A549 (cell line): ENCODE data around the gene SENP8. TPM values are rescaled to one million over a fixed set of nuclear protein-coding genes. Genes with fewer than 3 reads are reported as not detected.

Experiments
- ATAC-seq, 2 experiments: fragments of 200-7000 bp in 1 of 2; fragments of >200 bp in 1 of 2; cut with Nextera tagmentation in 1 of 2; cut with Tn5 transposase in 1 of 2; 3 replicates each; pipeline versions ENCODE4 v1.8.0 to v1.9.1; 2018 to 2020; ENCODE audit warnings: mild to moderate bottlenecking in 1 of 2, moderate library complexity in 1 of 2
- CTCF ChIA-PET: fragments of 300-600 bp; sonication (Branson Sonifier 250); formaldehyde crosslinking; extraction: SDS; loops from one replicate; lab custom pipeline; 2021; ENCODE audit warnings: antibody characterized with exemption, inconsistent platforms; lab: Yijun Ruan, JAX
- POLR2A ChIA-PET: fragments of 350-600 bp; formaldehyde crosslinking; extraction: SDS; loops from one replicate; lab custom pipeline; 2021; ENCODE audit warnings: antibody characterized with exemption, inconsistent platforms; lab: Yijun Ruan, JAX
- DNase-seq, 2 experiments: peaks; one replicate each; pipeline versions ENCODE4 v3.0.0 to v3.0.0-alpha.2; 2011 to 2016; ENCODE audit warnings: low read depth in 1 of 2, low spot score in 1 of 2
- FAIRE-seq: peaks from 2 replicates; lab custom pipeline; 2011; peaks lifted over from hg19 to GRCh38; lab: Jason Lieb, UNC
- H3K27ac ChIP-seq, 2 experiments: fragments of >200 bp; sonication (Bioruptor Twin); formaldehyde crosslinking; 3 replicates each; pipeline ENCODE4 v1.5.1; 2016 to 2017
- H3K4me1 ChIP-seq: fragments of >200 bp; sonication (Bioruptor Twin); formaldehyde crosslinking; 3 replicates; pipeline ENCODE4 v1.6.1; 2016
- H3K4me2 ChIP-seq: fragments of >200 bp; sonication (Bioruptor Twin); formaldehyde crosslinking; 3 replicates; pipeline ENCODE4 v1.6.1; 2016
- H3K4me3 ChIP-seq: fragments of >200 bp; sonication (Bioruptor Twin); formaldehyde crosslinking; 3 replicates; pipeline ENCODE4 v1.5.1; 2016
- H3K9me3 ChIP-seq: fragments of >200 bp; sonication (Bioruptor Twin); formaldehyde crosslinking; 3 replicates; pipeline ENCODE4 v1.6.1; 2016
- BCL3 ChIP-seq: fragments of >200 bp; sonication (Bioruptor Twin); formaldehyde crosslinking; IDR thresholded peaks from 3 replicates; pipeline ENCODE4 v1.6.1; 2016
- BHLHE40 ChIP-seq: IDR thresholded peaks from 2 replicates; pipeline ENCODE4 v1.6.1; 2012; ENCODE audit warnings: low read depth, low read length, inconsistent platforms
- CBX2 ChIP-seq: fragments of 200-600 bp; sonication (generic); IDR thresholded peaks from 2 replicates; pipeline ENCODE4 v1.6.1; 2016; ENCODE audit warnings: low read depth, mild to moderate bottlenecking, borderline replicate concordance
- CBX8 ChIP-seq: fragments of 200-600 bp; sonication (generic); IDR thresholded peaks from 2 replicates; pipeline ENCODE4 v1.6.1; 2016
- CTCF ChIP-seq: fragments of >200 bp; sonication (Bioruptor Twin); formaldehyde crosslinking; IDR thresholded peaks from 3 replicates; pipeline ENCODE4 v1.5.1; 2016
- E2F6 ChIP-seq: IDR thresholded peaks from 2 replicates; pipeline ENCODE4 v1.6.1; 2012; ENCODE audit warnings: low read depth, borderline replicate concordance
- EHMT2 ChIP-seq: fragments of 200-600 bp; sonication (generic); IDR thresholded peaks from 2 replicates; pipeline ENCODE4 v1.6.1; 2016; ENCODE audit warnings: antibody characterized with exemption, low read depth, mild to moderate bottlenecking, moderate library complexity
- ELK1 ChIP-seq: fragments of 150-350 bp; IDR thresholded peaks from 2 replicates; pipeline ENCODE4 v1.6.1; 2014; ENCODE audit warnings: low read depth, mild to moderate bottlenecking, low read length
- FOXS1 ChIP-seq: fragments of 250-450 bp; sonication (Bioruptor Pico); IDR thresholded peaks from 2 replicates; pipeline ENCODE4 v1.5.0; 2020; ENCODE audit warnings: mild to moderate bottlenecking, moderate library complexity
- GATA3 ChIP-seq: IDR thresholded peaks from 2 replicates; pipeline ENCODE4 v1.6.1; 2012; ENCODE audit warnings: borderline replicate concordance
- HDAC2 ChIP-seq: fragments of 200-600 bp; sonication (generic); IDR thresholded peaks from 2 replicates; pipeline ENCODE4 v1.6.1; 2016
- HES2 ChIP-seq: fragments of >200 bp; sonication (Bioruptor Twin); formaldehyde crosslinking; IDR thresholded peaks from 2 replicates; pipeline ENCODE4 v1.6.1; 2016
- HOXA7 ChIP-seq: fragments of 250-450 bp; sonication (Bioruptor Pico); IDR thresholded peaks from 2 replicates; pipeline ENCODE4 v1.5.0; 2020; ENCODE audit warnings: mild to moderate bottlenecking, moderate library complexity
- HOXB13 ChIP-seq: fragments of 250-450 bp; sonication (Bioruptor Pico); IDR thresholded peaks from 2 replicates; pipeline ENCODE4 v1.5.0; 2020; ENCODE audit warnings: low read depth, mild to moderate bottlenecking, moderate library complexity
- JUN ChIP-seq, 2 experiments: fragments of >200 bp; sonication (Bioruptor Twin); formaldehyde crosslinking; IDR thresholded peaks; 2 replicates in 1 of 2; 3 replicates in 1 of 2; pipeline ENCODE4 v1.6.1; 2016 to 2017
- KDM5A ChIP-seq: fragments of 200-600 bp; sonication (generic); IDR thresholded peaks from 2 replicates; pipeline ENCODE4 v1.6.1; 2016; ENCODE audit warnings: antibody characterized with exemption, mild to moderate bottlenecking
- MAX ChIP-seq: IDR thresholded peaks from 2 replicates; pipeline ENCODE4 v1.6.1; 2012
- MAZ ChIP-seq: fragments of 150-350 bp; IDR thresholded peaks from 2 replicates; pipeline ENCODE4 v1.6.1; 2014; ENCODE audit warnings: antibody characterized with exemption, low read depth, low read length, borderline replicate concordance
- MYC ChIP-seq: IDR thresholded peaks from 2 replicates; pipeline ENCODE4 v1.6.1; 2012; ENCODE audit warnings: mild to moderate bottlenecking, inconsistent platforms, low read length, improper control_type of control experiment, borderline replicate concordance
- PHF8 ChIP-seq: fragments of 200-600 bp; sonication (generic); IDR thresholded peaks from 2 replicates; pipeline ENCODE4 v1.6.1; 2016; ENCODE audit warnings: low read depth, mild to moderate bottlenecking, antibody characterized with exemption, moderate library complexity, borderline replicate concordance
- POLR2A ChIP-seq: IDR thresholded peaks from 2 replicates; pipeline ENCODE4 v1.6.1; 2012; ENCODE audit warnings: mild to moderate bottlenecking, low read length
- RAD21 ChIP-seq, 2 experiments: fragments of >200 bp in 1 of 2; sonication (Bioruptor Twin) in 1 of 2; formaldehyde crosslinking in 1 of 2; IDR thresholded peaks in 1 of 2; conservative IDR thresholded peaks in 1 of 2; 2 replicates in 1 of 2; 3 replicates in 1 of 2; pipeline ENCODE4 v1.6.1; 2012 to 2018; ENCODE audit warnings: inconsistent platforms in 1 of 2
- RARB ChIP-seq: fragments of 250-450 bp; sonication (Bioruptor Pico); IDR thresholded peaks from 2 replicates; pipeline ENCODE4 v1.8.0; 2021; ENCODE audit warnings: mild to moderate bottlenecking, moderate library complexity
- RNF2 ChIP-seq: fragments of 200-600 bp; sonication (generic); IDR thresholded peaks from 2 replicates; pipeline ENCODE4 v1.6.1; 2016; ENCODE audit warnings: low read depth, mild to moderate bottlenecking, antibody characterized with exemption, moderate library complexity, borderline replicate concordance
- SREBF2 ChIP-seq: fragments of 450-650 bp; IDR thresholded peaks from 2 replicates; pipeline ENCODE4 v1.6.1; 2014; ENCODE audit warnings: mild to moderate bottlenecking, moderate library complexity
- TFCP2L1 ChIP-seq: fragments of 250-450 bp; sonication (Bioruptor Pico); IDR thresholded peaks from 2 replicates; pipeline ENCODE4 v1.5.0; 2021; ENCODE audit warnings: mild to moderate bottlenecking
- ZNF302 ChIP-seq: fragments of 250-450 bp; sonication (Bioruptor Pico); IDR thresholded peaks from 2 replicates; pipeline ENCODE4 v1.9.0; 2021; ENCODE audit warnings: inconsistent platforms, mild to moderate bottlenecking, moderate library complexity
- WGBS: methylation state at CpG from one replicate; pipeline ENCODE4 v1.1.6; 2017; ENCODE audit errors: missing lambda C conversion rate; 5-methylcytosine and 5-hydroxymethylcytosine counted together
- polyA plus RNA-seq, 4 experiments: library from polyadenylated mRNA; depleted of rRNA in 3 of 4; stranded (reverse); fragments of >200 nt; fragmentation: RNase III in 1 of 4; extraction: RNeasy Plus Mini Kit Qiagen cat#74134 plus additional on column Dnase treatment in 1 of 4; gene quantifications; 2 replicates in 3 of 4; 3 replicates in 1 of 4; pipeline ENCODE4 v1.2.3, GENCODE V29; 2011 to 2017

SENP8 gene
- polyA plus RNA-seq, 2 of the 4 experiments (the other 2 are of a cell fraction): 1.2 to 3.7 TPM

- Histone ChIP-seq H3K4me3 (no peak overlapping the region), H3K4me1 (peaks cover 25% of the 10 kb centered on the region; the same call in 2 of the 3 replicates), H3K9me3 (no peaks in the 10 kb centered on the region), H3K27ac (no peak overlapping the region), H3K4me2 (0 out of 3 replicates have a peak overlapping the region, but pooled peaks have one; percentile 5)
- no peak for DNase-seq
- ATAC-seq: peak in 1 of 2 experiments; percentile 53; a peak in 2 of 6 replicates
- 46% methylated on average over 2 of the region's 2 CpGs for WGBS
- POLR2A ChIA-PET: no interaction called here
- peak; percentile 79 for FAIRE-seq
- TF ChIP-seq HOXB13 (CRISPR knock-in tag) (no peak), CBX2 (no peak), RNF2 (no peak), FOXS1 (no peak), EHMT2 (no peak), JUN (IDR thresholded peaks at IDR 0.05) (no peak), SREBF2 (no peak), MAX (no peak), ZNF302 (CRISPR knock-in tag) (no peak), POLR2A (no peak), CTCF (no peak), HDAC2 (no peak), TFCP2L1 (no peak), RARB (no peak), KDM5A (no peak), BHLHE40 (no peak), E2F6 (no peak)
- CTCF ChIA-PET: interaction anchor here (0.9 kb wide), 1 partner anchor 20 kb away, joined by 6 read pairs; no protein-coding TSS in a partner anchor
Measured at GRCh38 chr15:72135719-72136118, 17.5 kb downstream of the SENP8 start.

- no peak for FAIRE-seq
- CTCF ChIA-PET: interaction anchor here (0.9 to 4.3 kb wide), 2 partner anchors 19 to 20 kb away, joined by 6 to 36 read pairs; no protein-coding TSS in a partner anchor
- TF ChIP-seq TFCP2L1 (no peak), HES2 (no peak), CTCF (no peak), MAZ (no peak), GATA3 (no peak), ZNF302 (CRISPR knock-in tag) (no peak), MYC (no peak), CBX8 (no peak), E2F6 (no peak), ELK1 (no peak), PHF8 (no peak), HOXA7 (CRISPR knock-in tag) (no peak), POLR2A (no peak), RAD21 (conservative IDR thresholded peaks at IDR 0.05 in 1 of 2, IDR thresholded peaks at IDR 0.05 in 1 of 2) (no peak), BCL3 (no peak)
Measured at GRCh38 chr15:72136170-72137051, 18.2 kb downstream of the SENP8 start.

More at GRCh38 chr15:72136170-72137051, 18.2 kb downstream of the SENP8 start:
- Histone ChIP-seq H3K4me3 (no peak overlapping the region), H3K27ac (no peak overlapping the region), H3K4me1 (peaks cover 28% of the 10 kb centered on the region), H3K9me3 (no peaks in the 10 kb centered on the region), H3K4me2 (0 out of 3 replicates have a peak overlapping the region, but pooled peaks have one; percentile 5)
- 75% methylated on average over 4 of the region's 4 CpGs for WGBS
- no peak for DNase-seq
- POLR2A ChIA-PET: interaction anchor here (0.6 kb wide), 1 partner anchor 1165 kb away, joined by 7 read pairs; no protein-coding TSS in a partner anchor
- no peak for ATAC-seq
